Fibroblast of lung (primary cell): ENCODE measurements around the gene SUGCT.
"Not testable (repeated sequence)": the region's sequence is repeated elsewhere in the genome, so short reads cannot be mapped to it uniquely, and the experiment has no call there.

ENCODE experiments used
- CTCF ChIP-seq, 2 donors: IDR thresholded peaks in 1 of 2; conservative IDR thresholded peaks in 1 of 2; 1 replicate in 1 of 2; 2 replicates in 1 of 2; pipeline ENCODE4 v1.5.1; 2011 to 2012; ENCODE audit warnings: low read length in 2 of 2, control low read depth in 1 of 2, inconsistent platforms in 1 of 2, low read depth in 1 of 2, mild to moderate bottlenecking in 1 of 2
- EZH2 ChIP-seq: IDR thresholded peaks from 2 replicates; pipeline ENCODE4 v1.5.1; 2012; ENCODE audit warnings: low read length, control low read depth, mild to moderate bottlenecking; ENCODE audit errors: missing control alignments

GRCh38 chr7:40175256-40175655 is 40.5 kb downstream of the SUGCT start:
- not testable (repeated sequence) for TF ChIP-seq EZH2; CTCF (conservative IDR thresholded peaks at IDR 0.05 in 1 of 2, IDR thresholded peaks at IDR 0.05 in 1 of 2; ENCODE audit: low read depth in 1 of 2, low read length in 2 of 2)
